Measurements from ENCODE around the gene SPTB. TPM values are rescaled to one million over a fixed set of nuclear protein-coding genes. Genes with fewer than 3 reads are reported as not detected.
"Not testable (repeated sequence)": the region's sequence is repeated elsewhere in the genome, so short reads cannot be mapped to it uniquely, and the experiment has no call there.

The SPTB gene
- polyA plus RNA-seq, 3 donors from 2014 or later: 0.29 TPM; not detected in 2

DNA sequence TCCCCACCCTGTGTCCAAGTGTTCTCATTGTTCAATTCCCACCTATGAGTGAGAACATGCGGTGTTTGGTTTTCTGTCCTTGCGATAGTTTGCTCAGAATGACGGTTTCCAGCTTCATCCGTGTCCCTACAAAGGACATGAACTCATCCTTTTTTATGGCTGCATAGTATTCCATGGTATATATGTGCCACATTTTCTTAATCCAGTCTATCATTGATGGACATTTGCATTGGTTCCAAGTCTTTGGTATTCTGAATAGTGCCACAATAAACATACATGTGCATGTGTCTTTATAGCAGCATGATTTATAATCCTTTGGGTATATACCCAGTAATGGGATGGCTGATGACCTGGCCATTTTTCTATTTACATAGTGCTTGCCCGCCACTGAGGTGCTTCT, 33.8 kb upstream of the SPTB start:
- H3K36me3 Mint-ChIP-seq, H3K9me3 Mint-ChIP-seq, DNase-seq: not testable (repeated sequence)
- Mint-ChIP-seq H3K4me1 (peaks cover 36 to 58% of the 10 kb centered on the region in 2 donors), H3K27me3 (ENCODE audit: low read depth in 3 of 3) (peaks cover 9 to 15% (median 13%) of the 10 kb centered on the region in 3 donors), H3K4me3 (peak overlapping the region; percentile 89 to 94 (median 93)), H3K27ac (peak overlapping the region; percentile 93 to 100 (median 96))

GRCh38 chr14:64912261-64912660, 32.6 kb upstream of the SPTB start:
- peaks cover 9 to 17% (median 15%) of the 10 kb centered on the region in 3 donors for H3K27me3 Mint-ChIP-seq (ENCODE audit: low read depth in 3 of 3)
- H3K27ac Mint-ChIP-seq: peak overlapping the region in 3 of 6 donors; percentile 1 to 80 (median 66)
- peaks cover 27 to 46% of the 10 kb centered on the region in 2 donors for H3K4me1 Mint-ChIP-seq
- peaks cover 0 to 3% (median 0%) of the 10 kb centered on the region in 3 donors for H3K36me3 Mint-ChIP-seq
- DNase-seq: peak in 2 of 3 donors; percentile 5 to 17
- H3K9me3 Mint-ChIP-seq: no peaks in the 10 kb centered on the region
- no peak overlapping the region for H3K4me3 Mint-ChIP-seq

GRCh38 chr14:64910847-64911495, 31.3 kb upstream of the SPTB start:
- Mint-ChIP-seq H3K9me3 (no peaks in the 10 kb centered on the region), H3K4me3 (no peak overlapping the region), H3K27ac (no peak overlapping the region), H3K36me3 (peaks cover 0 to 3% (median 0%) of the 10 kb centered on the region in 3 donors), H3K27me3 (ENCODE audit: low read depth in 3 of 3) (peaks cover 13 to 22% (median 15%) of the 10 kb centered on the region in 3 donors), H3K4me1 (peaks cover 19 to 34% of the 10 kb centered on the region in 2 donors)
- DNase-seq: no peak

- H3K9me3 Mint-ChIP-seq: no peaks in the 10 kb centered on the region
- peaks cover 3 to 12% (median 8%) of the 10 kb centered on the region in 3 donors for H3K27me3 Mint-ChIP-seq (ENCODE audit: low read depth in 3 of 3)
- DNase-seq: no peak
- H3K4me1 Mint-ChIP-seq: no peaks in the 10 kb centered on the region
- no peak overlapping the region for H3K4me3 Mint-ChIP-seq
- no peaks in the 10 kb centered on the region for H3K36me3 Mint-ChIP-seq
- peak overlapping the region in 1 of 6 donors; percentile 7 for H3K27ac Mint-ChIP-seq
Observed at GRCh38 chr14:64906022-64906421, 26.3 kb upstream of the SPTB start.

- Mint-ChIP-seq H3K9me3 (no peaks in the 10 kb centered on the region), H3K36me3 (no peaks in the 10 kb centered on the region), H3K27me3 (ENCODE audit: low read depth in 3 of 3) (peaks cover 1 to 4% (median 4%) of the 10 kb centered on the region in 3 donors), H3K27ac (no peak overlapping the region), H3K4me3 (no peak overlapping the region), H3K4me1 (no peaks in the 10 kb centered on the region)
- no peak for DNase-seq
Observed at GRCh38 chr14:64899958-64900357, 20.3 kb upstream of the SPTB start.

DNA sequence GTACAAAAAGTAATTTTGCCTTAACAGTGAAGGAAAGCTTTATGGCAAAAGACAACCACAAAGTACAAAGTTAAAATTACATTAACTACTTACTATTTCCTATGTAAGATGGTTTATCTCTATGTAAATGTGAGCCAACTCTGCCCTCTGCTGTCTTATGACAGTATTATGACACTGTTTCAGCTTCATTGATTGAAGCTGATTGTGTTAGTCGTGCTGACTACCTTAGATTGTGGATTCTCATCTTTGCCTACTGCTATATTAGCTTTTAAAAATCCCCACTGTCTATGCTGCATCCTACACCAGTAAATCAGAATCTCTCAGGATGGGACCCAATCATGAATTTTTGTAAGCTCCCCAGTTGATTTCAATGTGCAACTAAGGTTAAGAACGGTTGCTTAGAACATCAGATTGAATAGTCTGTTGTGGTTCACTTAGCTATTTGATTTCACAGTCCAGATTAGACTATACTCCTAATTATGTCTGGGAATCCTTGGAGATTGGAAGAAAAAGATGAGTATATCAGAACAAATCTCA, 12.2 kb upstream of the SPTB start:
- DNase-seq: peak; percentile 20 to 45 (median 45)
- H3K27me3 Mint-ChIP-seq (ENCODE audit: low read depth in 3 of 3): peaks cover 2 to 15% (median 5%) of the 10 kb centered on the region in 3 donors
- no peaks in the 10 kb centered on the region for H3K4me1 Mint-ChIP-seq
- no peaks in the 10 kb centered on the region for H3K9me3 Mint-ChIP-seq
- H3K4me3 Mint-ChIP-seq: no peak overlapping the region
- no peak overlapping the region for H3K27ac Mint-ChIP-seq
- no peaks in the 10 kb centered on the region for H3K36me3 Mint-ChIP-seq

DNA sequence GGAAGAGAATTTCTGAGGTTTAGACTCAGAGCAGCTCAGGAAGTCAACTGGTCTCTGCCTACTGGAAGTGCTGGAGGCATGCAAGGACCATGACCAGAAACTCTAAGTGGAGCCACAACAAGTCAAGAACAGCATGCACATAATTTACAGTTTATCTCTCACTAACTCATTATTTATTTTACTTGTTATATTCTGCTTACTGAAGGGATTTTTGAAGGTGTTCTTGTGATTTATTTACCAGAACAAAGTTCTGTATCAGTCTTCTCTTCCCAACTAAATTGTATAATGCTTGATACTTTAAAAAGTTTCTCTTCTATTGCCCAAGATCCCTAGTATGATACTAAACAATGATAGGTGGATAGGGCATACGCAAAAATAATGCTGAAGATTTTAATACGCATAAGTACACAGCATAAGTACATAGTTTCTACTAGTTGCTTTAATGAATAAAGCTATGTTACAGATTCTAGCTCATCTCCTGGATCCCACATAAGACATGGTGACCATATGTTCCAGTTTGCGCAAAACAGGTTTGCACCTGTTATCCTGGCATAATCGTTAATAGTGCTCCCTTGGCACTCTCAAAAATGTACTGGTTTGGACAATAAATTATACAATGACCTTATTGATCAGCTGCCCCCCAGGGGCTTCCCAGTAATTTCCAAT, 11.6 kb upstream of the SPTB start:
- no peak for DNase-seq
- no peaks in the 10 kb centered on the region for H3K36me3 Mint-ChIP-seq
- H3K4me3 Mint-ChIP-seq: no peak overlapping the region
- peaks cover 3 to 15% (median 5%) of the 10 kb centered on the region in 3 donors for H3K27me3 Mint-ChIP-seq (ENCODE audit: low read depth in 3 of 3)
- no peaks in the 10 kb centered on the region for H3K9me3 Mint-ChIP-seq
- H3K27ac Mint-ChIP-seq: no peak overlapping the region
- H3K4me1 Mint-ChIP-seq: no peaks in the 10 kb centered on the region

DNA sequence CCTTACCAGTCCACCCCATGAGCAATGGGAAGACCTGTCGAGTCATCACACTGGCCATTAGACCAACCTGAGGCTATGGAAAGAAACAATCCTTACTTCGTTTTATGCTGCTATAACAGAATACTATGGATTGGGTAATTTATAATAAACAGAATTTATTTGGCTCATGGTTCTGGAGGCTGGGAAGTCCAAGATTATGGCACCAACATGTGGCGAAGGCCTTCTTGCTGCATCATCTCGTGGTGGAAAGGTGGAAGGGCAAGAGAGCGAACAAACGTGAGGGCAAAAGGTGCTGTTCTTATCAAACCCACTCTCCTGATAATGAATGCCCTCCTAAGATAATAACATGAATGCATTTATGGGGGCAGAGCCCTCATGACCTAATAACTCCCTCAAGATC, 9.6 kb upstream of the SPTB start:
- no peaks in the 10 kb centered on the region for H3K4me1 Mint-ChIP-seq
- H3K9me3 Mint-ChIP-seq: no peaks in the 10 kb centered on the region
- DNase-seq: no peak
- no peak overlapping the region for H3K4me3 Mint-ChIP-seq
- H3K27me3 Mint-ChIP-seq (ENCODE audit: low read depth in 3 of 3): peaks cover 5 to 19% (median 6%) of the 10 kb centered on the region in 3 donors
- no peak overlapping the region for H3K27ac Mint-ChIP-seq
- no peaks in the 10 kb centered on the region for H3K36me3 Mint-ChIP-seq

DNA sequence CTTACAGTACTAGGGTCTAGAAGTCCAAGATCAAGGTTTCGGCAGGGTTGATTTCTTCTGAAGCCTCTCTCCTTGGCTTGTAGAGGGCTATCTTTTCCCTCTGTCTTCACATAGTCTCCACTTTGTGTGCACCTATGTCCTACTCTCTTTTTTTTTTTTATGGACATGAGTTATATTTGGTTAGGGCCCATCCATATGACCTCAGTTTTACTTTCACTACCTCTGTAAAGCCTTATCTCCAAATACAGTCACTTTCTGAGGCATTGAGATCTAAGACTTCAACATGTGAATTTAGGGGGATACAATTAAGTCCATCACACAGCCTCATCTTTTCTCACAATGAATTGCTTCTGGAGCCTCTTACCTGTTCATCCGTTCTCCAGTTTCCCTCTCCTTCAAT, 5.9 kb upstream of the SPTB start:
- H3K27me3 Mint-ChIP-seq (ENCODE audit: low read depth in 3 of 3): peaks cover 7 to 18% (median 8%) of the 10 kb centered on the region in 3 donors
- H3K27ac Mint-ChIP-seq: no peak overlapping the region
- no peak overlapping the region for H3K4me3 Mint-ChIP-seq
- H3K4me1 Mint-ChIP-seq: peaks cover 4 to 7% of the 10 kb centered on the region in 2 donors
- DNase-seq: no peak
- H3K9me3 Mint-ChIP-seq: no peaks in the 10 kb centered on the region
- no peaks in the 10 kb centered on the region for H3K36me3 Mint-ChIP-seq

DNA sequence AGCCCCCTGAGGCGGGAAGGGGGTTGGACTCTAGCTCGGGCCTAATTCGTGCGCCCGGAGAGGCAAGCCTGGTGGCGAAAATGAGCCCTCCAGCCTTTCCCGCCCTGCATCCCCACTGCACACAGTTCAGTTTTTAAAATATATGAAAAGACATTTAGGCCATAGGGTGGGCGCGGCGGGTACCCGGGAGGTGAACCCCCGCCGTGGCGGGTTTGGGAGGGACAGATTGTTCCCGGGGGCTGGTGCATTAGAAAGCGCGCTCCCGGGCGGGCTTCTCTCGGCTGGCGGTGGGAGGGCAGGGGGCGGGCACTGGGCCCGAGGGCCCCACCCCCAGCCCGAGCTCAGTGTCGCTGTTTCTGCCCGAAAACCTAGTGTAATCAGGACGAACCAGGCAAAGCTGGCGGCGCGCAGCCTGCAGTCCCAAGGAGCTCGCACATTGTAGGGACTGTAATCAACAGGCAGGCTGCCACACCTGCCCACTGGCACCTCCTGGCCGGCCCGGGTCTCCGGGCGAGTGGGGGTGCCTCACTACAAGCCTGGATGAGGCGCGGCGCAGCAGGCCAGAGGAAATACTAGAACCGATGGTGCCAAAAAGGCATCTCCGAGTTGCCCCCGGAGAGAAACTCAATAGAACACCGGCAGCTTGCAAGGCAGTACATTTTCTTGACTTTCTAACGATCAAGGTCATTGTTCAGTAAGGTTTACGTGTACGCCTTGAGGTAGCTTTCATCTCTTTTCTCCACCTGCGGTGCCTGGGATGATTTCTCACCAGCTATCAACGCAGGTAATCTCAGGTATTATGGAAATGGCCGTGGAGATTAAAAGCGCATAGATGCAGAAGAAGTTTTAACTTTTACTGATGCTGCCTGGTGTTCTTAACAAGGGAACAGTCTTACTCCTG, 764 bp upstream of the SPTB start:
- H3K27ac Mint-ChIP-seq: no peak overlapping the region
- H3K27me3 Mint-ChIP-seq (ENCODE audit: low read depth in 3 of 3): peaks cover 10 to 21% (median 12%) of the 10 kb centered on the region in 3 donors
- peak overlapping the region; percentile 78 to 88 (median 81) for H3K4me3 Mint-ChIP-seq

DNA sequence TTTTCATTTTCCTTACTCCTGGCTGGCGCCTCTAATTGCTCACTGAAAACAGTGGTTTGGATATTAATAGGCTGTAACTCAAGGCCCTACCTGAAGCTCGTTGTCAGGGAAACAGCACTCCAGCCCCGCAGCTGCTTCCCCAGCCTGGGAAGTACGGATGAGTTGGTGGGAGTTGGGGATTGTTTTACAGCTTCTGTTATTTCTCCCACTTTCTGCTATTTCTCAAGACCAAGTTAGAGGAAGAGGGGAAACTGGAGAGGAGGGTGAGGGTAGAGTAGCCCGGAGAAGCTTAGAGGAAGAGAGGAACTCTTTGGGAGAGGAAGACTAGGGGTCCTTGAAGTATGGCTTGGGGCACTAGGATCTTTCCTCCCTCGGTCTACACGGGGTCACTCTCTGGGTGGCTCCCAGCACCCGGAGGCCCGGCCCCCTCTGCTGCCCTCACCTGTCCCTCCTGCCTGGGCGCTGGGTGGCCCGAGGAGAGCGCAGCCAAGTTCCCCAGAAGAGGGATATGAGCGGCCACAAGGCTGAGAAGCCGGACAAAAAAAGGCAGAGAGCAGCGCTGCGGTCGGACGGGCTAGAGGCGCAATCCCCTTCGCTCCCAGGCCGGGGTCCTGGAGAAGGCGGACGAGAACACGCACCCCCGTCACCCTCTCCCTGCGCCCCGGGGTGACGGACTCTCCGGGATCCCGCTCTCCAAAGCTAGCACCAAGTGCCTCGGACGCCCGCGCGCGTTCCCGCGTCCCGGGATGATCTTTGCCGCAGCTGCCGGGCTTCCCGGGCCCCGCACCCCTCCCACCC, 671 bp downstream of the SPTB start:
- Mint-ChIP-seq H3K27me3 (ENCODE audit: low read depth in 3 of 3) (peaks cover 10 to 19% (median 12%) of the 10 kb centered on the region in 3 donors), H3K27ac (no peak overlapping the region), H3K36me3 (no peaks in the 10 kb centered on the region), H3K4me1 (peaks cover 8 to 9% of the 10 kb centered on the region in 2 donors), H3K9me3 (no peaks in the 10 kb centered on the region), H3K4me3 (peak overlapping the region; percentile 31 to 67 (median 60))
- DNase-seq: no peak

More for the DNA sequence above, 764 bp upstream of the SPTB start:
- DNase-seq: peak; percentile 26 to 39 (median 33)
- no peaks in the 10 kb centered on the region for H3K9me3 Mint-ChIP-seq
- peaks cover 8 to 9% of the 10 kb centered on the region in 2 donors for H3K4me1 Mint-ChIP-seq
- H3K36me3 Mint-ChIP-seq: no peaks in the 10 kb centered on the region

DNA sequence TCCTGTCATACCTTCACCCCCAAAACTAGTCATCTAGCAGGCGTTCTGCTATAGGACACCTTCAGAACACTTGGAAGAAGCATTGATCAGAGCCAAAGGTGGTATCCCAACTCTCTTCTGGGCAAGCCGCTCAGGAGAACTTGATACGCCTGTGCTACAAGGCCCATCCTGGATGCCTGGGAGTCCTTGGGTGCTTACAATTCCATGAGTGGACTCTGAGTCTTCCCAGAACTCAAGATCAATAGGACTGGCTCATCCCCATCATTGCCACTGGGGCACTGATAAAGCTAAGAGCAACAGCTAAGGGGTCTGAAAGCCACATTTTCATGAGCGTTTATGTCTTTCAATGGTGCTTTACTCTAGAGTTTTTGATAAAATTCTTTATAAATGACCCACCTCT, 1.9 kb downstream of the SPTB start:
- Mint-ChIP-seq H3K9me3 (no peaks in the 10 kb centered on the region), H3K27ac (no peak overlapping the region), H3K36me3 (no peaks in the 10 kb centered on the region), H3K27me3 (ENCODE audit: low read depth in 3 of 3) (peaks cover 10 to 20% (median 12%) of the 10 kb centered on the region in 3 donors), H3K4me3 (peak overlapping the region in 1 of 5 donors; percentile 34), H3K4me1 (peaks cover 8 to 9% of the 10 kb centered on the region in 2 donors)
- no peak for DNase-seq

GRCh38 chr14:64875350-64875749, 4.4 kb downstream of the SPTB start:
- Mint-ChIP-seq H3K27ac (no peak overlapping the region), H3K27me3 (ENCODE audit: low read depth in 3 of 3) (peaks cover 8 to 19% (median 10%) of the 10 kb centered on the region in 3 donors), H3K9me3 (no peaks in the 10 kb centered on the region), H3K36me3 (no peaks in the 10 kb centered on the region), H3K4me1 (peaks cover under 1 to 2% of the 10 kb centered on the region in 2 donors), H3K4me3 (no peak overlapping the region)
- no peak for DNase-seq

All from immature natural killer cell (primary cell).